GM12801 (cell line): ENCODE measurements around the gene EIF4E1B.

Experiments used
- TF ChIP-seq, protein P1 (sequence below): IDR thresholded peaks from one replicate; pipeline ENCODE4 v1.5.1; 2011; ENCODE audit warnings: control low read depth; ENCODE audit not compliant: insufficient read length; ENCODE audit errors: extremely low read depth

The EIF4E1B gene

DNA sequence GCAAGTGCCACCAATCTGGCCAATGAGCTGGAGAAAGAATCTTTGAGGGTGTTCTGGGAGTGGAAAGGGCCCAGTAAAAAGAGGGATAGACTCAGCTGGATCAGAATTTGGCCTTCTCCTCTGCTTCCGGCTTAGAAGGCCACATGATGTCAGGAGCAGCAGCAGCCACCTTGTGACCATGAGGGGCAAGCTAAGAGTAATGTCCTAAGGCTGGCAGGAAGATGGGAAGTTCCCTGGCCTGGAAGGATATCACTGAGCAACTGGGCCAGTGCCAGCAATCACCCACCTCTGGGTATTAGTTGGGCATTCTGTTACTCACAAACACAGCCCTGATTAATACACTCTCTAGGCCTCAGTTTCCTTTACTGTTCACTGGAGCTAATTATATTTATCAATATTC, 61.0 kb downstream of the EIF4E1B start:
- TF ChIP-seq, protein P1, sequence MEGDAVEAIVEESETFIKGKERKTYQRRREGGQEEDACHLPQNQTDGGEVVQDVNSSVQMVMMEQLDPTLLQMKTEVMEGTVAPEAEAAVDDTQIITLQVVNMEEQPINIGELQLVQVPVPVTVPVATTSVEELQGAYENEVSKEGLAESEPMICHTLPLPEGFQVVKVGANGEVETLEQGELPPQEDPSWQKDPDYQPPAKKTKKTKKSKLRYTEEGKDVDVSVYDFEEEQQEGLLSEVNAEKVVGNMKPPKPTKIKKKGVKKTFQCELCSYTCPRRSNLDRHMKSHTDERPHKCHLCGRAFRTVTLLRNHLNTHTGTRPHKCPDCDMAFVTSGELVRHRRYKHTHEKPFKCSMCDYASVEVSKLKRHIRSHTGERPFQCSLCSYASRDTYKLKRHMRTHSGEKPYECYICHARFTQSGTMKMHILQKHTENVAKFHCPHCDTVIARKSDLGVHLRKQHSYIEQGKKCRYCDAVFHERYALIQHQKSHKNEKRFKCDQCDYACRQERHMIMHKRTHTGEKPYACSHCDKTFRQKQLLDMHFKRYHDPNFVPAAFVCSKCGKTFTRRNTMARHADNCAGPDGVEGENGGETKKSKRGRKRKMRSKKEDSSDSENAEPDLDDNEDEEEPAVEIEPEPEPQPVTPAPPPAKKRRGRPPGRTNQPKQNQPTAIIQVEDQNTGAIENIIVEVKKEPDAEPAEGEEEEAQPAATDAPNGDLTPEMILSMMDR, result no peak

DNA sequence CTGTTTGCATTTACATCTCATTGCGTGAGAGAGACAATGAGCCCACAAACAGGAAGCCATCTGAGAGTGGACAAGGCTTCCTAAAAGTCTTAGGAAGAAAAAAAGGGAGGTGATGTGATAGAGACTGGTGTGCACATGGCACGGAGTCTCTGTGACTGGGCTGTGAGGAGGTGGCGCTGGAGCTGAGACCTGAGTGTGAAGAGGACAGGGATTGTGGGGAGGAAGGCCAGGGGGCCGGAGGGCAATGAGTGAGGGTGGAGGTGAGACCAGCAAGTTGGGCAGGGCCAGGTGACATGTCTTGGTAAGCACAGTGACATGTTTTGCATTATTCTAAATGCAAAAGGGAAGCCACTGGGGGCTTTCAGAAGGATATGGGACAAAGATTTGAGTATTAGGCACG, 61.9 kb downstream of the EIF4E1B start:
- TF ChIP-seq, protein P1, result no peak

DNA sequence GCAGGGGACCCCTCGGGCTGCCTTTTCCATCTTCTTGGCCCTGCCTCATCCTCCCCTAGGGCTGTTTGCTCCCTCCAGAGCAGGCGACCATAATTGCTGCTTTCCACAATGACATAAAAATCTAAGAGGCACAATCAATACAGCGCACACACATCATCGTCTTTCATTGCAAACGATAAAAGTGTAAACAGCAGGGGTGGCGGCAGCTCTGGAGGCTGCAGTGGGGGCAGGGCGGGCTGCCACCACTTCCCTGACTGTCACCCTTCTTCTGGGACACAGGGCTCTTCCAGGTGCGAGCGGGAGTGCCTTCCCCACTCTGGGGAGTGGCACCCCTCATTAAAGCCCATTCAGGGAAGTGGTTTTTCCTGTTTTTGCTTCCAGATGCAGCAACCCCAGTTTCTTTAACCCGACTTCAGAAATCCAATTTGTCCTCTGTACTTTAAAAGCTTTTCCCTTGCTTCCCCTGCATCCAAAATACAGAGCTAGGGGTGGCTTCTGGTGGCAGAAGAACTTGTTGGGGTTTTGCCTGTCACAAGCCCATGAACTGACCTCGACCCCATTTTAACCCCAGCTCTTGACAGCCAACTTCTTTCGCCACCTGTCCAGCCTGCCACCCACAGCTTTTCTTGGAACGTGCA, 62.5 kb downstream of the EIF4E1B start:
- TF ChIP-seq, protein P1, result no peak

DNA sequence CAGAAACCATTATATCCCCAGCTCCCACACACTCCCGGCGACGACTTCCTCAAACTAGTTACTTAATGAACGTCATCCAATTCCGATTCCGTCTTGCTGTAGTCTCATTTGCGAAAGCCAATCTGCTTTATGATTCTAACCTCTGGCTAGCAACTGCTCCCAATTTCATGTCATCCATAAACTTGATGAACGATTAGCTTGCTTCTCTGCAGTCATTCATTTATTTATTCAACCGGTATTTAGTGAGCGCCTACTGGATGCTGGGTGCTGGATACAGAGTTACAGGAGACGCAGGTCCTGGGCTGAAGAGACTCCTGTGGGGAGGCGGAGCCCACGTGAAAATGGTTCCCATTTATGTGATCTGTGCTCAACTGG, 63.0 kb downstream of the EIF4E1B start:
- TF ChIP-seq, protein P1, result no peak

DNA sequence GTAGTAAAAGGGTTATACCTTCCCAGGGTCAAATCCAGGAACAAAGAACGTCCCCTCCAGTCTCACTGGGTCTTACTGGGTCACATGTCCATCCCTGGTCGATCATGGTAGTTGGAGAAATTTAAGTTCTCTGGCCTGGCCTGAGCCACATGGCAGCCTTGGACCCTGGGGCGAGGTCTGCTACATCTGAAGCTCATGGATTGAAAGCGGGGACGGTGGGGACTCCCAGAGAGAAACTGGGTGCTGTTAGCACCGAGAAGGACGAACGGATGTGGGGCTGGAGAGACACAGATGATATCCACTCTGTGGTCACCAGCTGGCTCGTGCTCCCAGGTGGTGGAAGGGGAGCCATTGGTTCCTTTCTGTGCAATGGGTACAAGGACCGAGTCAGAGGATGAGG, 63.7 kb downstream of the EIF4E1B start:
- TF ChIP-seq, protein P1, result no peak

DNA sequence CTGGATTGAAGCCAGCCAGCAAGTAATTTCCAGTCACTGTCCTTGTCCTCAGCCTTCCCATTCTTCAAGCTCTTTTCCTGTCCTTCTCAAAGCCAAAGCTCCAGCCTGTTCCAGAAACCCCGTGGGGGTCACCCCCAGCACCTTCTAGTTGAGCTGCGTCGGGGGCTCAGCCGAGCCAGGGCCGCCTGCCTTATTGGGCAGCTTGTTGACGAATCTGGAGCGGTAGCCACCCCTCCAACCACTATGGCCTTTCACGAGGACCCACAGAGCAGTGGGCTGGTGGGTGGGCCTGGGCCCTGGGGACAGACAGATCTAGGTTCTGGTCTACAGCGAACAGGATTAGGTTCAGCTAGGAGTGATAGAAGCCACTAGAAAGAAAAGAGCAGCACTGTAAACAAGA, 64.2 kb downstream of the EIF4E1B start:
- TF ChIP-seq, protein P1, result no peak

DNA sequence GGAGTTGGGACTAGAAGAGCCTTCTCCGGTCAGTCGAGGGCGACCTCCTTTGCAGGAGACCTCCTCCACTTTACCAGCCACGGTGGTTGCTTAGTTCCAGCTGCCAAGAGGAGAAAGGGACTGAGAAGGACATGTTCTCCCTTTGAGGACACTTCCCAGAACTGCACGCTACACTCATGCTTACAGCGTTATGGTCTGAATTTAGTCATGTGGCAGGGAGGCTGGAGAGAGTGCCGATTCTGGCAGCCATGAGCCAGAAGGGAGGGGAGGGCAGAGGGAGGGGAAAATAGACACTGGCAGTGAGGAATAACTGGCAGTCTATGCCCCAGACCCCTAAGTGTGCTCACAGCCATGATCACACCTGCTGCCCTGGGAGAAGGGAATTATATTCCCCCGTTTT, 64.6 kb downstream of the EIF4E1B start:
- TF ChIP-seq, protein P1, result no peak
